ENCODE measurements around the gene CNTNAP2.

Gene CNTNAP2

DNA sequence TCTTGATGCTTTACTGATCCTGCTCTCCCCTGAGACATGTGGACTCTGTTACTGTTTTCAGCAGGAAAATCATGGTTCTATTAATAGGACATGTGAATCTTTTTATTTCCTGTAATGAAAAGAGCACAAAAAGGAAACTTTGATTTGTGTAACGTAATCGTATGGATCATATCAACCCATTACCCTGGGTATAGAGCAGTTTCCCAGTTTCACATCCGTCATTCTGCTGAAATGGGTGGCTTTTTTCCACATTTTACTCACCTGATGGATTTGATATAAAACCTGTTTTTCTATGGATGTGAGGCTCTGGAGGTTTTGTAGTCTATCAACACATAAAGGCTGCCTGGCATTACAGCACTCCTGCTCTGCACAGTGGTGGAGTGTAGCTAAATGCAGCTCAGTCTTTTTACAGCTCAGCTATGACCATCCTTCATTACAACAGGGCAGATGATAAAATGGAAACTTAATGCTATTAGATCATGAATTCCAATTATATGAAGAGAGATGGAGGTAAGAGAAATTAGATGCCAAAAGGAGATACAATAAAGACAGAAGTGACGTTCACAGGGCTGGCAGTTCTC, 1987.6 kb downstream of the CNTNAP2 start:
- no peak for DNase-seq (ENCODE audit: low read depth)

GRCh38 chr7:148104924-148105323, 1988.3 kb downstream of the CNTNAP2 start:
- DNase-seq (ENCODE audit: low read depth), result no peak

- DNase-seq (ENCODE audit: low read depth), result no peak
These were observed 1989.3 kb downstream of the CNTNAP2 start for GRCh38 chr7:148105853-148106252.

DNA sequence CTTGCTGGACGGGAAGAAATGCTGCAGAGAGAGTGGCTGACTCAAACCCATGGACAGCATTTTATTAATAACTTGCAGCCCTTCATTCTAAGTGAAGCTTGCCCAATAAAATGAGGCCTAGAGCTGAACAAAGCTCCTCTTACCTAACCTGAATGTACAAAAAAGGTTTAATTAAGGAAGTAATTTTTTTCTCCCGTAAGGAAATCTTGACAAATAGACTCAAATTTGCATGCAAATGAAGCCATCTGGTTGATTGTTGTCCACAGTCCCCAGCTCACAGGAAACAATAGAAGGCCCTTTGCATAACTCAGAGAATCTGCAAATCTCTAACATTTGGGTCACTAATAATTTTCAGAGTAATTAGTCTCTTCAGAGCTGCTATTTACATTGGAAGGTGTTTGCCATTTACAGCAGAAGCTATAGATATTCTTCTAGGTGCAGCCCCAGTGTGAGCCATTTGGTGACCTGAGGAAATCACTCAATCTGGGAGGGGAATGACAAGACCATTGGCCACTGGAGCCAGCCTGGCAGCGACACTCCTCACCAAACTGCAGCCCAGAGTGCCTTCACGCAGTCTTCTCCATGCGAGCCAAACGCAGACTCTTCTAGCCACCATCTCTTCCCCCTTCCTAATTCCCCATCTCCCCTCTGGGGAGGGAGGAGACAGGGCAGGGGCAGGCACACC, 1991.0 kb downstream of the CNTNAP2 start:
- no peak for DNase-seq (ENCODE audit: low read depth)

DNA sequence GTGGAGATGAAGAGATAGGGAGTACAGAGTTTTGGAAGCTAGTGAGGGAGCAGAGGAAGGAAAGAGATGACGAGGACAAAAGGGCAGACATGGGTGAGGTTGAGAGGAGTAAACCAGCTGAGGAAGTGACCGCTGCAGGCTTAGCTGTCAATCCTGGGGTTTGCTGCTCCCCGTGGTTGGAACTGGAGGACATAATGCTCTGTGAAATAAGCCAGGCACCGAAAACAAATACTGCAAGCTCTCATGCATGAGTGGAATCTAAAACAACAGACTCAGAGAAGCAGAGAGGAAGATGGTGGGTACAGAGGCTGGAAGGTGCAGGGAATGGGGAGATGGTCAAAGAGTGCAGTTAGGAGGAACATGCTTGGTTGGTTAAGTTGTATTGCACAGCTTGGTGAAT, 1991.8 kb downstream of the CNTNAP2 start:
- DNase-seq (ENCODE audit: low read depth), result no peak

- DNase-seq (ENCODE audit: low read depth), result no peak
These were observed 1993.7 kb downstream of the CNTNAP2 start for GRCh38 chr7:148110097-148110868.

DNA sequence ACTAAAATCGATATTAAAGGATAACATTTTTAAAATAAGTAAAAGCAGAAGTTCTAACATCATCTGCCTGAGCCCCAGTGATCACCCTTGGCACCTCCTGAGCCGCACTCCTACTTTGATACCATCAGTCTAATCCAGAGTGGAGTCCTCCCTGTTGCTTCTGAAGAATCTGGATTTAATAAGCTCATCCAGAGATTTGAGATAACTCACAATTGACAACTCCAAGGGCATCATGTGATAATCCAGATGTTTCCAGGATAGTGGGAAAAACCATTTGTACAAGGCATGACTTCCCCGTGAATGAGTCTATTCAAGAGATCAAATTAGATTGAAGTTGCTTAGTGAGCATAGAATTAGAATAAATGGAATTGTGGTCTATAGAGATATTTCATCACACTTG, 1998.2 kb downstream of the CNTNAP2 start:
- DNase-seq (ENCODE audit: low read depth), result no peak

- no peak for DNase-seq (ENCODE audit: low read depth)
These were observed 1998.7 kb downstream of the CNTNAP2 start for GRCh38 chr7:148115308-148115707.

- no peak for DNase-seq (ENCODE audit: low read depth)
These were observed 1999.6 kb downstream of the CNTNAP2 start for GRCh38 chr7:148116195-148116594.

DNA sequence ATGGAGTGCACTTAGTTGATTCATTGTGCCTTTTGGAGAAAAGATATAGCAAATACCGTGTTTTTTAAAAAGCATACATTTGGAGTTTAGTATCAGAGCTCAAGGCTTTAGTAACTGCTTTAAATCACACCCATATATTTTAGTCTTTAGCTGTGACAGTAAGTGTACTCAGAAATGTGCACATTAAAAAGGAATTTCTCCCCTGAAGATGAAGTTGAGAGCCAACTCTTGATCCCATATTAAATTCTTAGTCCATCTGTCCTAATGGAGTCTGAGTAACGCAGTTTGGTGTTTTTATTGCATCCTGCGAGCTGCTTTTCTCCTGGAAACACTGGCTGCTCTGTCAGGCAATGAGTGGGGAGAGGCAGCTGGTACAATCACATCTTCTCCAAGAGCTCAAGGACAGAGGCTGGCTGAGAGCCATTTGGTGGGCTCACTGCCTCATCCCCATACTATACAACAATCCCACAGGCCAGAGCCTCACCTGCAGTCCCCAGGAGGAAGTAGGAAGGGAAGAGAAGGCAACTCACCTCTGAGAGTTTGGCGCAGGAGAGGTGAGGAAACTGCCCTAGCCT, 2000.3 kb downstream of the CNTNAP2 start:
- no peak for DNase-seq (ENCODE audit: low read depth)

- DNase-seq (ENCODE audit: low read depth), result no peak
These were observed 2001.8 kb downstream of the CNTNAP2 start for GRCh38 chr7:148118371-148118770.

- no peak for DNase-seq (ENCODE audit: low read depth)
These were observed 2004.8 kb downstream of the CNTNAP2 start for GRCh38 chr7:148121401-148121800.

- no peak for DNase-seq (ENCODE audit: low read depth)
These were observed 2005.2 kb downstream of the CNTNAP2 start for GRCh38 chr7:148121847-148122246.

GRCh38 chr7:148124477-148124876, 2007.9 kb downstream of the CNTNAP2 start:
- no peak for DNase-seq (ENCODE audit: low read depth)

- DNase-seq (ENCODE audit: low read depth), result peak; percentile 36
These were observed 2010.8 kb downstream of the CNTNAP2 start for GRCh38 chr7:148127374-148127773.

DNA sequence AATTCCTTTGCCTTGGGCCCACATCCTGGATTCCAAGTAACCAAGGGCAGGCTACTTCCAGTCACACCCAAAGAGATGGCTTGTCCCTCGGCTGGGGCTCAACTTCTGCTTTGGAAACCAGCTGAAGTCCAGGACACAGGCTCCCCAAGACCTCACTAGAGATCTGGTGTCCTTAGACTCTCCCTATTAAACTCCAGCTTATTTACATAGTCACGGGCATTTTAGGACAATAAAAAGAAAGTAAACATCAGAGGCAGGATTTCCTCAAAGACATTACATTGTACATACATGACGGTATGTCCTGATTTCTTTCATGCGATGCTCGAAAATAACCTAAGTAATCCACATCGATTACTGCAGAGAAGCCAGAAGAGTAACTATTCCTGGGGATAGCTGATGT, 2012.4 kb downstream of the CNTNAP2 start:
- DNase-seq (ENCODE audit: low read depth), result no peak

- peak; percentile 76 for DNase-seq (ENCODE audit: low read depth)
These were observed 2018.5 kb downstream of the CNTNAP2 start for GRCh38 chr7:148135116-148135515.

GRCh38 chr7:148135997-148136396, 2019.4 kb downstream of the CNTNAP2 start:
- no peak for DNase-seq (ENCODE audit: low read depth)

DNA sequence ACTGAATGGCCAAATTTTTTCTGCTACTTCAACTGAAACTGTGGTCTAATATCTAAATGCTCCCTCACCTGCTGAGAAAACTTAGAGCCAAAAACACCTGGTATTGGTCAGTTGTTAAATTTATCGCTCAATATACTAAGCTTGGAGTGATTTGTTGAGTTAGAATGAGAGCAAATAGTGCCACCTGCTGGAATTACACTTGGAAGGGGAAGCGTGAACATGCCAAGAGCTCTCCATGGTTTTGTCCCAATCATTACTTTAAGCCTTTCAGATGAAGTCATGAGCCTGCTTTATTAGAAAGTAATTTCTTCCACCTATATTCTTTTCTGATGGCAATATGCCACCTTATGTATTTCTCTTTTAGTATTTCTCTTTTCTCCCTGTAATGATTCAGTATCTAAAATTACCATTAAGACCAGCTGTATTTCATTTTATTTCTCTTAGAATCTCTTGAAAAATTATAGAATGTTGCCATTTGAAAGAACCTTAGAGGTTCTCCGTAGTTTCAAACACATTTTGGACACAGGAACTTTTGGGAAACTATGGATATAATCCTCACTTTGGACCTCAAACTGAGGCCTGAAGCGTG, 2026.2 kb downstream of the CNTNAP2 start:
- peak; percentile 46 for DNase-seq (ENCODE audit: low read depth)

DNA sequence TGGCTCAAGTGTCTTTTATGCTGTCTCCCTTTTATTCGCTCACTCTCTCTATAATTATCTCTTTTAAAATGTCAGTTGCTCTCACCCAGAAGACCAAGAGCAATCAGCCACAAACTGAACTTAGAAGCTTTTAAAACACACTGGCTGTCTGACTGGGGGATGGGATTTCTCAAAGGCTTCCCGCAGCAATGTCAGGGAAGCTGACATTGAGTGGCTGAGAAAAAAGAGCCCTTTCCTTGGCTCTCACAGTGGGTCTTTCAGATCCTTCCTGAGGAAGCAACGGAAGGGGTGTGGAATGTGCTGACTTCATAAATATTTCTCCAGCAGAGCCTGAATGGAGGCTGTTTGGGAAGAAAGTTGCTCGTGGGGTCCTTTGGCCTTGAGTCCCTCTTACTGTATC, 2028.2 kb downstream of the CNTNAP2 start:
- no peak for DNase-seq (ENCODE audit: low read depth)

DNA sequence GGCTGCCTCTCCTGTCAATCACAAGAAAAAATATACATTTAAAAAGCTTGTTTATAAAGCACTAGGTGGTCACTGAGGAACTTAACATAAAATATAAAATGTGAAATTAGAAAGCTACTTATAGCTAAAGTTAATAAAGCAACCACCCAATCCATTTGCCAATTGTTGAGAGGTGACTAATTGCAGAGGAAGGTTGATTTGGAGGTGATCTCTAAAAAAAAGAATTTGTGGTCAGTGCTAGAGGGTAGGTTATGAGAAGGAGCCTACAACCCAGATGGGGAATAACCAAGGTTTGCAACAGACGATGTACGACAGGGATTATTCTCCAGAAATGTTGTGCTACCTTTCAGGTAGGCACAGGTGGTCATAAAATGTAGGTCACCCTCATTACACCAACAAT, 2029.7 kb downstream of the CNTNAP2 start:
- peak; percentile 7 for DNase-seq (ENCODE audit: low read depth)

- no peak for DNase-seq (ENCODE audit: low read depth)
These were observed 2030.8 kb downstream of the CNTNAP2 start for GRCh38 chr7:148147438-148147837.

DNA sequence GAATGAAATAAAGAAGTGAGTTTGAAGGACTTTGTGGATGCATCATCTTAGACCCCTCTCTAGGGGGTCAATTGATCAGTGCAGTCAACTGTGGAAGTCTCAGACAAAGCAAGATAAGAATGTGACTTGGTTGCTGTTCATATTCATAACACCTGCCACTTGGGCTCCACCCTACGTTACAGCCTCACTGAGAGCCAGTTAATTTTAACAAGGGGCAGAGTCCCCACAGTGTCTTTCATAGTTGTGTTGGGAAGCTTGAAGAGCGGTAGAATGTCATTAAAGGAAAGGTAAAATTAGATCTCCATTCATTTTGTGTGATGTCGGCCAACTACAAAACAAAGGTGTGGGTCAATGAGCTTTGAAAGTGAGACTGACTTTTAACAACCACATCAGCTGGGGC, 2031.9 kb downstream of the CNTNAP2 start:
- DNase-seq (ENCODE audit: low read depth), result no peak
